Thyroid gland (tissue), 4 donors: ENCODE measurements around the gene TM9SF4. TPM values are rescaled to one million over a fixed set of nuclear protein-coding genes. Genes with fewer than 3 reads are reported as not detected.

Source experiments
- DNase-seq, 2 donors: peaks; one replicate each; pipeline ENCODE4 v3.0.0-alpha.2; 2019
- H3K27ac ChIP-seq, 3 donors: fragments of 200-600 bp; sonication (generic); 1 replicate in 2 of 3; 2 replicates in 1 of 3; pipeline ENCODE4 v1.5.1; 2016 to 2019; ENCODE audit warnings: mild to moderate bottlenecking in 1 of 3, moderate library complexity in 1 of 3
- H3K27me3 ChIP-seq: fragments of 200-600 bp; sonication (generic); one replicate; pipeline ENCODE4 v1.5.1; 2019
- H3K36me3 ChIP-seq, 2 donors: fragments of 200-600 bp; sonication (generic); one replicate each; pipeline ENCODE4 v1.5.1; 2016 to 2019
- H3K4me1 ChIP-seq, 2 donors: fragments of 200-600 bp; sonication (generic); one replicate each; pipeline ENCODE4 v1.5.1; 2017 to 2019
- H3K4me3 ChIP-seq, 3 donors: fragments of 200-600 bp; sonication (generic); replicated peaks in 1 of 3; 1 replicate in 2 of 3; 2 replicates in 1 of 3; pipeline ENCODE4 v1.5.1; 2016; ENCODE audit warnings: mild to moderate bottlenecking in 1 of 3
- H3K9me3 ChIP-seq: fragments of 200-600 bp; sonication (generic); one replicate; pipeline ENCODE4 v1.5.1; 2017
- CTCF ChIP-seq, 6 experiments: fragments of 200-600 bp in 3 of 6; fragments of 450-650 bp in 3 of 6; sonication (generic) in 3 of 6; IDR thresholded peaks; one replicate each; pipeline ENCODE4 v1.5.1; 2016 to 2019; ENCODE audit warnings: antibody characterized with exemption in 6 of 6, mild to moderate bottlenecking in 2 of 6, inconsistent platforms in 1 of 6, moderate library complexity in 1 of 6
- POLR2A ChIP-seq, 2 donors: fragments of 450-650 bp; IDR thresholded peaks; one replicate each; pipeline ENCODE4 v1.6.1; 2017; ENCODE audit warnings: antibody characterized with exemption in 2 of 2, mild to moderate bottlenecking in 2 of 2, moderate library complexity in 1 of 2
- WGBS, 2 donors: methylation state at CpG; one replicate each; pipeline ENCODE4 v1.1.5; 2017; 5-methylcytosine and 5-hydroxymethylcytosine counted together
- intact Hi-C: fragments of 100-400 bp; cut with DNase I; formaldehyde crosslinking; loops from one replicate; pipeline ENCODE4 v1.15.1; 2023
- total RNA-seq, 4 donors: library from RNA; depleted of rRNA; stranded (reverse); fragments of >200 nt; gene quantifications; one replicate each; pipeline ENCODE4 v1.2.3, GENCODE V29; 2016

The TM9SF4 gene
- total RNA-seq, 4 donors from 2014 or later: 28.8 to 46.0 (median 38.0) TPM

- 59 to 60% methylated on average over 10 of the region's 10 CpGs for WGBS, 2 donors
These were observed 75.6 kb downstream of the TM9SF4 start for GRCh38 chr20:32184961-32185603.

GRCh38 chr20:32186506-32186905, 77.0 kb downstream of the TM9SF4 start:
- intact Hi-C loops: no loop called here
- Histone ChIP-seq H3K36me3 (no peaks in the 10 kb centered on the region), H3K4me3 (no peak overlapping the region), H3K9me3 (no peaks in the 10 kb centered on the region), H3K27ac (no peak overlapping the region), H3K4me1 (peaks cover 10 to 19% of the 10 kb centered on the region in 2 donors), H3K27me3 (no peaks in the 10 kb centered on the region)
- WGBS, 2 donors: 96 to 98% methylated on average over 1 of the region's 1 CpG
- DNase-seq: no peak
- TF ChIP-seq POLR2A (IDR thresholded peaks at IDR 0.05) (no peak), CTCF (IDR thresholded peaks at IDR 0.05) (no peak)

More at GRCh38 chr20:32184961-32185603, 75.6 kb downstream of the TM9SF4 start:
- no peaks in the 10 kb centered on the region for H3K9me3 ChIP-seq
- no peaks in the 10 kb centered on the region for H3K36me3 ChIP-seq
- H3K4me1 ChIP-seq: peaks cover 10% of the 10 kb centered on the region in 2 donors
- H3K27ac ChIP-seq: no peak overlapping the region
- intact Hi-C loops: no loop called here
- H3K4me3 ChIP-seq: no peak overlapping the region
- TF ChIP-seq POLR2A (IDR thresholded peaks at IDR 0.05) (no peak), CTCF (IDR thresholded peaks at IDR 0.05) (no peak)
- H3K27me3 ChIP-seq: no peaks in the 10 kb centered on the region
- no peak for DNase-seq

GRCh38 chr20:32188376-32189122, 79.0 kb downstream of the TM9SF4 start:
- WGBS, 2 donors: 95 to 97% methylated on average over 17 of the region's 17 CpGs
- no peak overlapping the region for H3K27ac ChIP-seq
- no peaks in the 10 kb centered on the region for H3K36me3 ChIP-seq
- TF ChIP-seq CTCF (IDR thresholded peaks at IDR 0.05): no peak
- TF ChIP-seq POLR2A (IDR thresholded peaks at IDR 0.05): no peak
- H3K9me3 ChIP-seq: no peaks in the 10 kb centered on the region
- H3K27me3 ChIP-seq: no peaks in the 10 kb centered on the region
- H3K4me3 ChIP-seq: no peak overlapping the region
- intact Hi-C loops: no loop called here
- DNase-seq: no peak
- peaks cover 22 to 38% of the 10 kb centered on the region in 2 donors for H3K4me1 ChIP-seq

GRCh38 chr20:32189123-32189410, 79.6 kb downstream of the TM9SF4 start:
- Histone ChIP-seq H3K27ac (no peak overlapping the region), H3K9me3 (no peaks in the 10 kb centered on the region), H3K4me3 (no peak overlapping the region), H3K4me1 (peaks cover 22 to 38% of the 10 kb centered on the region in 2 donors), H3K27me3 (no peaks in the 10 kb centered on the region), H3K36me3 (no peaks in the 10 kb centered on the region)
- intact Hi-C loops: no loop called here
- no peak for TF ChIP-seq CTCF (IDR thresholded peaks at IDR 0.05)
- no peak for TF ChIP-seq POLR2A (IDR thresholded peaks at IDR 0.05)
- WGBS, 2 donors: 94 to 100% methylated on average over 2 to 6 of the region's 9 CpGs
- DNase-seq: no peak
